BJ (cell line): Measurements from ENCODE around the gene VSIG2. TPM values are rescaled to one million over a fixed set of nuclear protein-coding genes. Genes with fewer than 3 reads are reported as not detected.
"Not testable (repeated sequence)": the region's sequence is repeated elsewhere in the genome, so short reads cannot be mapped to it uniquely, and the experiment has no call there.

Experiments used
- CTCF ChIA-PET: fragments of 350-600 bp; formaldehyde crosslinking; extraction: SDS; loops from one replicate; lab custom pipeline; 2021; ENCODE audit warnings: antibody characterized with exemption, inconsistent platforms; lab: Yijun Ruan, JAX
- POLR2A ChIA-PET: fragments of 300-600 bp; sonication (Branson Sonifier 250); formaldehyde crosslinking; extraction: SDS; loops from one replicate; lab custom pipeline; 2021; ENCODE audit warnings: antibody characterized with exemption; lab: Charles Lee
- DNase-seq: peaks from one replicate; pipeline ENCODE4 v3.0.0-alpha.2; 2011; ENCODE audit warnings: low read depth
- H3K27me3 ChIP-seq: 2 replicates; pipeline ENCODE4 v1.6.0; 2011; ENCODE audit warnings: low read length; ENCODE audit not compliant: control insufficient read depth, insufficient read depth
- H3K36me3 ChIP-seq: 2 replicates; pipeline ENCODE4 v1.5.1; 2011; ENCODE audit warnings: low read length; ENCODE audit not compliant: control insufficient read depth, insufficient read depth
- H3K4me3 ChIP-seq: 2 replicates; pipeline ENCODE4 v1.5.1; 2011; ENCODE audit warnings: low read depth, mild to moderate bottlenecking, control low read depth, low read length
- CTCF ChIP-seq: IDR thresholded peaks from 2 replicates; pipeline ENCODE4 v1.5.1; 2011; ENCODE audit warnings: low read depth, mild to moderate bottlenecking, control low read depth, inconsistent platforms, low read length, moderate library complexity; ENCODE audit not compliant: insufficient read depth
- polyA plus RNA-seq: library from polyadenylated mRNA; depleted of rRNA; stranded (reverse); fragments of >200 nt; gene quantifications from 2 replicates; pipeline ENCODE4 v1.2.3, GENCODE V29; 2011

VSIG2 gene
- polyA plus RNA-seq, 1 experiment: not detected

GRCh38 chr11:124784051-124784450 lies 32.0 kb upstream of the VSIG2 start:
- Histone ChIP-seq H3K36me3 (no peaks in the 10 kb centered on the region), H3K4me3 (no peak overlapping the region), H3K27me3 (no peaks in the 10 kb centered on the region)
- TF ChIP-seq CTCF: no peak
- ChIA-PET CTCF (interaction anchor here (1.1 to 2.7 kb wide), 3 partner anchors 10 to 26 kb away, joined by 4 to 15 read pairs (median 4); no protein-coding TSS in a partner anchor), POLR2A (no interaction called here)
- DNase-seq: no peak

- ChIA-PET CTCF (interaction anchor here (1.1 to 2.7 kb wide), 4 partner anchors 11 to 114 kb away, joined by 3 to 15 read pairs (median 4); no protein-coding TSS in a partner anchor), POLR2A (no interaction called here)
- Histone ChIP-seq H3K27me3 (no peaks in the 10 kb centered on the region), H3K36me3 (no peaks in the 10 kb centered on the region), H3K4me3 (no peak overlapping the region)
- DNase-seq: no peak
- no peak for TF ChIP-seq CTCF
Measured at GRCh38 chr11:124783002-124783401, 30.9 kb upstream of the VSIG2 start.

GRCh38 chr11:124779568-124779967 lies 27.5 kb upstream of the VSIG2 start:
- no peak for DNase-seq
- Histone ChIP-seq H3K36me3 (no peaks in the 10 kb centered on the region), H3K27me3 (no peaks in the 10 kb centered on the region), H3K4me3 (no peak overlapping the region)
- POLR2A ChIA-PET: interaction anchor here (0.5 kb wide), 1 partner anchor 1701 kb away, joined by 15 read pairs; no protein-coding TSS in a partner anchor
- TF ChIP-seq CTCF: no peak
- CTCF ChIA-PET: interaction anchor here (0.8 to 1.5 kb wide), 5 partner anchors 14 to 33 kb away, joined by 3 to 5 read pairs (median 3); partner anchors contain the start of gene ESAM

- CTCF ChIA-PET: interaction anchor here (0.7 to 1.7 kb wide), 6 partner anchors 14 to 135 kb away, joined by 3 to 4 read pairs (median 3); no protein-coding TSS in a partner anchor
- no peak for TF ChIP-seq CTCF
- Histone ChIP-seq H3K4me3 (no peak overlapping the region), H3K36me3 (no peaks in the 10 kb centered on the region), H3K27me3 (no peaks in the 10 kb centered on the region)
- POLR2A ChIA-PET: no interaction called here
- no peak for DNase-seq
Measured at GRCh38 chr11:124778281-124778680, 26.2 kb upstream of the VSIG2 start.

- H3K36me3 ChIP-seq: no peaks in the 10 kb centered on the region
- no peak for DNase-seq
- TF ChIP-seq CTCF: no peak
- ChIA-PET POLR2A (no interaction called here), CTCF (interaction anchor here (0.6 to 1.2 kb wide), 2 partner anchors 31 to 80 kb away, joined by 3 to 5 read pairs; no protein-coding TSS in a partner anchor)
- no peaks in the 10 kb centered on the region for H3K27me3 ChIP-seq
- no peak overlapping the region for H3K4me3 ChIP-seq
Measured at GRCh38 chr11:124776865-124777645, 25.0 kb upstream of the VSIG2 start.

GRCh38 chr11:124770959-124771358 lies 18.9 kb upstream of the VSIG2 start:
- POLR2A ChIA-PET, H3K36me3 ChIP-seq, DNase-seq, H3K27me3 ChIP-seq, H3K4me3 ChIP-seq: not testable (repeated sequence)
- CTCF ChIA-PET: interaction anchor here (3.0 kb wide), 1 partner anchor 23 kb away, joined by 10 read pairs; no protein-coding TSS in a partner anchor
